Astrocyte of the spinal cord (primary cell): ENCODE results near the gene MMP20.

Source experiments
- DNase-seq: peaks from one replicate; pipeline ENCODE4 v3.0.0; 2011; ENCODE audit warnings: low read depth, low spot score
- H3K4me3 ChIP-seq: 2 replicates; pipeline ENCODE4 v1.5.1; 2011; ENCODE audit warnings: low read depth, mild to moderate bottlenecking, low read length, moderate library complexity
- in situ Hi-C: cut with HindIII; loops from 2 replicates; pipeline ENCODE4 v1.10.0; 2017; ENCODE audit warnings: low sequenced_read_pairs
- TF ChIP-seq, protein P1 (sequence below): IDR thresholded peaks from 2 replicates; pipeline ENCODE4 v1.5.1; 2012; ENCODE audit warnings: low read depth, mild to moderate bottlenecking, low read length, inconsistent platforms

MMP20 gene

DNA sequence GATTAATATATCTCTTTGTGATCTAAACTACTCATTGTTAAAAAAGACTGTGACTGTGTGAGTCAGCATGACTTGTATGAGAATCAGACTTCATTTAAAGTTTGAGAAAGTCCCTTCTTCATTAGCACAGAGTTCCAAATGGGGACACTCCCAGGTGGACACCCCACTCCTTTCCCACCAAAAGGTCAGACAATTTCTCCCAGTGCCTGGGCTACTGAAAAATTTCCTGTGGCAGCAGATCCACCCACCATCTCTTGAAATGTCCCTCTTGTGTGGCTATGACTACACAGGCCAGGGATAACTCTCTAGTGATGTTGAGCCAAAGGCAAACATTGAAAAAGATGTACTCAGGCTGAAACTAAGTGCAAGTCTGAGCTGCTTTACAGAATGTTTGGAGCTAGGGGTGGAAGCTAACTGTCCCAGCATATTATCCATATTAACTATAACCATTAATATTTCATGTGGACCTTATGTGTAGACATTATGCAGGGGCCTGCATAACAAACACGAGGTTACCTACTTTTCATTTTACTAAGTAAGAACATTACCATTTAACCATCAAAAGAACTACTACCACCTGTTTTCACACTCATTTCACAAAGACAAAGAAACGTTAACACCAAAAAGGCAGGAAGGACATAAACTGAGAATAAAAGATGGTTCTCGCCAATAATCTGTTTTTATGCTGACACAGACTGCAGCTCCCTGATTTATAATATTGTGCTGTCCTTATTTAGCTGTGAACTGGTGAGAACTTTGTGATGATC, 44.8 kb downstream of the MMP20 start:
- no peak for DNase-seq
- no peak overlapping the region for H3K4me3 ChIP-seq
- in situ Hi-C loops, result no loop called here
- TF ChIP-seq, protein P1, sequence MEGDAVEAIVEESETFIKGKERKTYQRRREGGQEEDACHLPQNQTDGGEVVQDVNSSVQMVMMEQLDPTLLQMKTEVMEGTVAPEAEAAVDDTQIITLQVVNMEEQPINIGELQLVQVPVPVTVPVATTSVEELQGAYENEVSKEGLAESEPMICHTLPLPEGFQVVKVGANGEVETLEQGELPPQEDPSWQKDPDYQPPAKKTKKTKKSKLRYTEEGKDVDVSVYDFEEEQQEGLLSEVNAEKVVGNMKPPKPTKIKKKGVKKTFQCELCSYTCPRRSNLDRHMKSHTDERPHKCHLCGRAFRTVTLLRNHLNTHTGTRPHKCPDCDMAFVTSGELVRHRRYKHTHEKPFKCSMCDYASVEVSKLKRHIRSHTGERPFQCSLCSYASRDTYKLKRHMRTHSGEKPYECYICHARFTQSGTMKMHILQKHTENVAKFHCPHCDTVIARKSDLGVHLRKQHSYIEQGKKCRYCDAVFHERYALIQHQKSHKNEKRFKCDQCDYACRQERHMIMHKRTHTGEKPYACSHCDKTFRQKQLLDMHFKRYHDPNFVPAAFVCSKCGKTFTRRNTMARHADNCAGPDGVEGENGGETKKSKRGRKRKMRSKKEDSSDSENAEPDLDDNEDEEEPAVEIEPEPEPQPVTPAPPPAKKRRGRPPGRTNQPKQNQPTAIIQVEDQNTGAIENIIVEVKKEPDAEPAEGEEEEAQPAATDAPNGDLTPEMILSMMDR, result no peak

DNA sequence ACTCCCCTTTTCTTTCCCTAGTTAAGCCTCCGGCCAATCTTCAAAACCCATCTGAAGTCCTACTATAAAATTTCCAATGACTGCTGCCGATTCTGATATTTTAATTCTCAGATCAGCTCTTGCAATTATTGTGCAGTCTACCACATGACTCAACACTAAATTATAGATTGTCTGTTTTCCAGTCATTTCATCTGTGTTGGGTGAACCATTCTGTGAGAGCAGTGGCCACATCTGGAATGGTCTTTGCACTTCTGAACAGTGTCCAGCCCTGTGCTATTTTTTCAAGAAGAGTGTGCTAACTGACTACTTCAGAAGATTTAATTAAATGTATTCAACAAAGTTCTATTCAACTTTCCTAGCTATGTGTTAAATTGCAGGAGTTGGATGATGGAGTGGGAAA, 47.4 kb downstream of the MMP20 start:
- no peak for DNase-seq
- TF ChIP-seq, protein P1, result no peak
- in situ Hi-C loops, result no loop called here
- H3K4me3 ChIP-seq, result no peak overlapping the region

DNA sequence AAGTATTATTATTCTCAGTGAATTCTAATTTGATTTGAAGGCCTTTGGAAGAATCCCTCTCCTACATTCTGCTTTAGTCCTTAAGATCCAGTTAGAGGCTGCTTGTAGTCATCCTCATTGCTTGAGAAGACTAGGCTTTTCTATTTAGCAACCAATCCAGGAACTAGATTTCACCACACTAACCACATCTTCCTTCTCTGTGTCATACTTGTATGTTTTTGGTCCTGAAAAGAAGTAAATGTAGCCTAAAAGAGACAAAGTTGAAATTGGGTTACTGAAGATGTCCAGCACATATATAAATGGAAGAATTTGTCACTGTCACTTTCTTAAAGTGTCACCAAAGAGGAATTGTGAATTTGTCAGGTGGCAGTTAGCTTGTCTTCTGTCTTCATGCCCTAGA, 48.0 kb downstream of the MMP20 start:
- H3K4me3 ChIP-seq, result no peak overlapping the region
- TF ChIP-seq, protein P1, result no peak
- no peak for DNase-seq
- in situ Hi-C loops, result no loop called here

DNA sequence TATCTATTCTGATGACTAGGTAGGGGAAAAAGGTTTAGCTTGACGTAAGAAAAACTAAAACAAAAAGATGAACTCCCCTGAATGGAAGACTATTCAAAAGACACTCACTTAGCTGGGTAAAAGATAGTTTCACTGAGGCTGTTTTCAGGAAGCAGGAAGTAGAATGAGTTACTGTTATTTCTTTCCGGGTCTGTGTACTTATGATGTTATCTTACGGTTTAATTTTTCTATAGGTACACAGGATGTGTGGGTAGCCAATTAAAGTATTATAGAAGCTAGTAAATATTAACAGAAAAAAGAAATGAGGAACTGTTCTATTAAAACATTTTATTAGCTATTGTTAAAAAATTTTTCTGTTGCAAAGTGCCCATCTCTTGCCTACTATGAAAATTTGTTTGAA, 48.8 kb downstream of the MMP20 start:
- TF ChIP-seq, protein P1, result no peak
- in situ Hi-C loops, result no loop called here
- H3K4me3 ChIP-seq, result no peak overlapping the region
- no peak for DNase-seq

DNA sequence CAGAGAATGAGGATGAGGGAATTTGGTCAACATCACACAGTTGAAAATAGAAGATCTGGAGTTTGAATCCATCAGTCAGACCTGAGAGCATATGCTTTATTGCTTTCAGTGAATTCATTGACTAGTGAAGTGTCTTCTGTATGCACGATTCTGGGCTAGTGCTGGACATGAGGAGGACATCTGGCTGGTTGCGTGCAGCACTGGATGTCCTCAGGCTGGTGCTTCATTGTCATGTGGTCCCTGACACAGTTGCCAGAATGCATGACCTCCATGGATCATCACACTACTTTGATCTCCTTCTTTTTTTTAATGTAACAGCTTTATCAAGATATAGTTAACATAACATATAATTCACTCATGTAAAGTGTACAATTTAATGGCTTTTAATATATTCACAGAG, 50.1 kb downstream of the MMP20 start:
- in situ Hi-C loops, result no loop called here
- H3K4me3 ChIP-seq, result no peak overlapping the region
- TF ChIP-seq, protein P1, result no peak
- DNase-seq, result no peak

DNA sequence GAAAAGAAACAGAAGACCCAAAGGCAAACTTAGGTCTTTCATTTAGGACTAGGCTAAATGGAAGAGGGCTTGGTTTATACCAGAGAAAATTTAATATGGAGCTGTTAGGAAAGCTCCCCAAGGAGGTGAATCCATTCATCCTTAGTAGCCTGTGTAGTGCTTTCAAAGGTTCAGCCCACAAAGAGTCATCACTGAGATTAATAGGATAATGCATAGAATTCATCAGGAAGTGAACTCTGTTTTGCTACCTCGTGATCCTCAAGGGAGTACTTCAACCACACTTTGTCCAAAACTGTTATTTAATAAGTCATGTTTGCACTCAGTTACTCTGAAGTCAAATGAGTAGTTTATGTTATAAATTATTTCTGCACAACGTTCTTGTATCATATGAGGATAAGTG, 51.3 kb downstream of the MMP20 start:
- in situ Hi-C loops, result no loop called here
- DNase-seq, result no peak
- no peak overlapping the region for H3K4me3 ChIP-seq
- TF ChIP-seq, protein P1, result no peak
